ENCODE measurements around the gene SPAG7.

Gene SPAG7

GRCh38 chr17:4953451-4953961 lies 14.1 kb downstream of the SPAG7 start:
- Histone ChIP-seq H4K20me1 (ENCODE audit: insufficient read depth, low read length) (no peaks in the 10 kb centered on the region), H3K36me3 (ENCODE audit: insufficient read depth, low read length) (no peaks in the 10 kb centered on the region), H3K79me2 (ENCODE audit: insufficient read depth, low read length) (no peaks in the 10 kb centered on the region), H3K4me2 (ENCODE audit: low read length) (no peak overlapping the region), H3K27me3 (ENCODE audit: insufficient read depth, low read length) (no peaks in the 10 kb centered on the region), H3K27ac (ENCODE audit: low read depth, low read length, poor library complexity, severe bottlenecking) (no peak overlapping the region), H3K4me3 (ENCODE audit: low read depth, low read length, poor library complexity, severe bottlenecking) (no peak overlapping the region), H3K9ac (ENCODE audit: low read length) (no peak overlapping the region), H3K9me3 (ENCODE audit: low read length) (no peaks in the 10 kb centered on the region), H3F3A (ENCODE audit: insufficient read depth, low read length) (no peaks in the 10 kb centered on the region), H3K9me2 (ENCODE audit: low read depth, low read length) (no peaks in the 10 kb centered on the region), H2AFZ (ENCODE audit: low read length) (no peak overlapping the region), H3K4me1 (ENCODE audit: insufficient read depth, low read length, severe bottlenecking) (peaks cover 17% of the 10 kb centered on the region)
- TF ChIP-seq EZH2 (IDR thresholded peaks at IDR 0.05; ENCODE audit: borderline replicate concordance, low read length): no peak

GRCh38 chr17:4951486-4951885 lies 16.1 kb downstream of the SPAG7 start:
- Histone ChIP-seq H3K36me3 (ENCODE audit: insufficient read depth, low read length) (peaks cover 16% of the 10 kb centered on the region), H3K9me3 (ENCODE audit: low read length) (no peaks in the 10 kb centered on the region), H3K9me2 (ENCODE audit: low read depth, low read length) (no peaks in the 10 kb centered on the region), H3K79me2 (ENCODE audit: insufficient read depth, low read length) (peaks cover 9% of the 10 kb centered on the region), H3K27me3 (ENCODE audit: insufficient read depth, low read length) (no peaks in the 10 kb centered on the region), H3K27ac (ENCODE audit: low read depth, low read length, poor library complexity, severe bottlenecking) (no peak overlapping the region), H3F3A (ENCODE audit: insufficient read depth, low read length) (no peaks in the 10 kb centered on the region), H2AFZ (ENCODE audit: low read length) (no peak overlapping the region), H4K20me1 (ENCODE audit: insufficient read depth, low read length) (no peaks in the 10 kb centered on the region), H3K9ac (ENCODE audit: low read length) (no peak overlapping the region), H3K4me2 (ENCODE audit: low read length) (no peak overlapping the region), H3K4me1 (ENCODE audit: insufficient read depth, low read length, severe bottlenecking) (peaks cover 23% of the 10 kb centered on the region), H3K4me3 (ENCODE audit: low read depth, low read length, poor library complexity, severe bottlenecking) (no peak overlapping the region)
- TF ChIP-seq CTCF (IDR thresholded peaks at IDR 0.05; ENCODE audit: low read length) (no peak), EZH2 (IDR thresholded peaks at IDR 0.05; ENCODE audit: borderline replicate concordance, low read length) (no peak)

GRCh38 chr17:4950746-4951204 lies 16.8 kb downstream of the SPAG7 start, which contains the start of gene ENO3:
TSS of gene ENO3 (plus strand) at chr17:4951119. CDS start at chr17:4951830, 711 bp downstream.
- no peaks in the 10 kb centered on the region for H3K27me3 ChIP-seq (ENCODE audit: insufficient read depth, low read length)
- 0 out of 2 replicates have a peak, but pooled peaks cover 3% of the 10 kb centered on the region for H3F3A ChIP-seq (ENCODE audit: insufficient read depth, low read length)
- H3K9me2 ChIP-seq (ENCODE audit: low read depth, low read length): no peaks in the 10 kb centered on the region
- peaks cover 9% of the 10 kb centered on the region for H3K79me2 ChIP-seq (ENCODE audit: insufficient read depth, low read length)
- H3K4me2 ChIP-seq (ENCODE audit: low read length): peak within 1 kb of the TSS; percentile 94
- peaks cover 31% of the 10 kb centered on the region for H3K4me1 ChIP-seq (ENCODE audit: insufficient read depth, low read length, severe bottlenecking)
- H3K27ac ChIP-seq (ENCODE audit: low read depth, low read length, poor library complexity, severe bottlenecking): peak within 1 kb of the TSS; percentile 100
- no peak for TF ChIP-seq CTCF (IDR thresholded peaks at IDR 0.05; ENCODE audit: low read length)
- H2AFZ ChIP-seq (ENCODE audit: low read length): no peak within 1 kb of the TSS
- no peaks in the 10 kb centered on the region for H4K20me1 ChIP-seq (ENCODE audit: insufficient read depth, low read length)
- peak within 1 kb of the TSS; percentile 92 for H3K9ac ChIP-seq (ENCODE audit: low read length)
- peaks cover 23% of the 10 kb centered on the region for H3K36me3 ChIP-seq (ENCODE audit: insufficient read depth, low read length)
- H3K9me3 ChIP-seq (ENCODE audit: low read length): no peaks in the 10 kb centered on the region
- peak within 1 kb of the TSS; percentile 84 for H3K4me3 ChIP-seq (ENCODE audit: low read depth, low read length, poor library complexity, severe bottlenecking)

All from OCI-LY1 (cell line).